SK-N-SH (cell line): Measurements from ENCODE around the gene NOA1. TPM values are rescaled to one million over a fixed set of nuclear protein-coding genes. Genes with fewer than 3 reads are reported as not detected.
A peak's percentile ranks its signal among the peaks of the same experiment; 100 is the strongest.

ENCODE experiments used
- CTCF ChIA-PET: fragments of 300-600, 350-600 bp; formaldehyde crosslinking; extraction: SDS; loops from one replicate; lab custom pipeline; 2021; lab: Yijun Ruan, JAX
- POLR2A ChIA-PET: fragments of 350-600 bp; sonication (Branson Sonifier 250); formaldehyde crosslinking; extraction: SDS; loops from one replicate; lab custom pipeline; 2020; ENCODE audit warnings: antibody characterized with exemption, inconsistent platforms; lab: Yijun Ruan, JAX
- DNase-seq: peaks from one replicate; pipeline ENCODE4 v3.0.0; 2012
- H2AFZ ChIP-seq: fragments of 200-600 bp; sonication (generic); 2 replicates; pipeline ENCODE4 v1.8.1; 2016; ENCODE audit warnings: antibody characterized with exemption, mild to moderate bottlenecking, low read depth
- H3F3A ChIP-seq: fragments of 200-600 bp; sonication (generic); replicated peaks from 2 replicates; pipeline ENCODE3; 2016; ENCODE audit warnings: antibody characterized with exemption, mild to moderate bottlenecking; ENCODE audit not compliant: insufficient read depth
- H3K27ac ChIP-seq, 2 experiments: fragments of 200-500 bp in 1 of 2; fragments of 200-600 bp in 1 of 2; sonication (Bioruptor generic) in 1 of 2; sonication (generic), shearing (Covaris generic) in 1 of 2; 2 replicates each; pipeline versions ENCODE4 v1.5.1 to v1.6.1; 2014 to 2016; ENCODE audit warnings: low read depth in 2 of 2, inconsistent platforms in 1 of 2, low read length in 1 of 2, mild to moderate bottlenecking in 1 of 2, mixed read lengths in 1 of 2
- H3K27me3 ChIP-seq: fragments of 200-600 bp; sonication (generic), shearing (Covaris generic); 2 replicates; pipeline ENCODE4 v1.6.1; 2016; ENCODE audit warnings: mixed run types; ENCODE audit not compliant: insufficient read depth
- H3K36me3 ChIP-seq, 2 experiments: fragments of 200-500 bp in 1 of 2; fragments of 200-600 bp in 1 of 2; sonication (Bioruptor generic) in 1 of 2; sonication (generic) in 1 of 2; replicated peaks in 1 of 2; 2 replicates each; pipeline versions ENCODE3 to v1.5.1; 2014 to 2016; ENCODE audit warnings: low read length in 1 of 2, mild to moderate bottlenecking in 1 of 2; ENCODE audit not compliant: insufficient read depth in 2 of 2, control insufficient read depth in 1 of 2
- H3K4me1 ChIP-seq, 2 experiments: fragments of 200-500 bp in 1 of 2; fragments of 200-600 bp in 1 of 2; sonication (Bioruptor generic) in 1 of 2; sonication (generic), shearing (Covaris generic) in 1 of 2; 2 replicates each; pipeline versions ENCODE4 v1.5.1 to v1.6.1; 2014 to 2016; ENCODE audit warnings: low read depth in 1 of 2, low read length in 1 of 2, mixed run types in 1 of 2; ENCODE audit not compliant: insufficient read depth in 2 of 2, control insufficient read depth in 1 of 2
- H3K4me2 ChIP-seq: fragments of 200-600 bp; sonication (generic), shearing (Covaris generic); 2 replicates; pipeline ENCODE4 v1.6.1; 2017; ENCODE audit warnings: mixed run types
- H3K4me3 ChIP-seq, 2 experiments: fragments of 200-500 bp in 1 of 2; fragments of 200-600 bp in 1 of 2; sonication (Bioruptor generic) in 1 of 2; sonication (generic), shearing (Covaris generic) in 1 of 2; 2 replicates each; pipeline versions ENCODE4 v1.5.1 to v1.8.1; 2014 to 2016; ENCODE audit warnings: low read depth in 2 of 2, inconsistent platforms in 1 of 2, low read length in 1 of 2, mild to moderate bottlenecking in 1 of 2, mixed read lengths in 1 of 2, moderate library complexity in 1 of 2
- H3K79me2 ChIP-seq: fragments of 200-600 bp; sonication (generic); 2 replicates; pipeline ENCODE4 v1.8.1; 2017; ENCODE audit warnings: mild to moderate bottlenecking; ENCODE audit not compliant: insufficient read depth
- H3K9ac ChIP-seq: fragments of 200-600 bp; sonication (generic); 2 replicates; pipeline ENCODE4 v1.6.1; 2017; ENCODE audit warnings: mixed run types
- H3K9me2 ChIP-seq: fragments of 200-600 bp; sonication (generic); 2 replicates; pipeline ENCODE4 v1.6.1; 2017; ENCODE audit warnings: mixed run types
- H3K9me3 ChIP-seq: fragments of 200-600 bp; sonication (generic); 2 replicates; pipeline ENCODE4 v1.6.1; 2017; ENCODE audit warnings: mixed run types, mild to moderate bottlenecking, moderate library complexity
- H4K20me1 ChIP-seq: fragments of 200-600 bp; sonication (generic); 2 replicates; pipeline ENCODE4 v1.6.1; 2017; ENCODE audit warnings: mild to moderate bottlenecking, mixed run types; ENCODE audit not compliant: insufficient read depth
- CHD2 ChIP-seq: fragments of 150-350 bp; IDR thresholded peaks from 2 replicates; pipeline ENCODE4 v1.6.1; 2018; ENCODE audit warnings: low read length; ENCODE audit not compliant: partially characterized antibody
- ELF1 ChIP-seq: IDR thresholded peaks from 2 replicates; pipeline ENCODE4 v1.4.0; 2012
- EP300 ChIP-seq, 2 experiments: IDR thresholded peaks; 2 replicates each; pipeline versions ENCODE4 v1.4.0 to v1.6.1; 2012; ENCODE audit warnings: borderline replicate concordance in 1 of 2, low read depth in 1 of 2, low read length in 1 of 2
- EZH2phosphoT487 ChIP-seq: fragments of 200-600 bp; sonication (generic); IDR thresholded peaks from 2 replicates; pipeline ENCODE4 v1.6.1; 2017; ENCODE audit warnings: low read depth, mixed run types, mild to moderate bottlenecking, antibody characterized with exemption, moderate library complexity, borderline replicate concordance
- FOSL2 ChIP-seq: IDR thresholded peaks from 2 replicates; pipeline ENCODE4 v1.4.0; 2012; ENCODE audit warnings: low read depth, mild to moderate bottlenecking, moderate library complexity, borderline replicate concordance
- GATA2 ChIP-seq: sonication (generic); formaldehyde crosslinking; IDR thresholded peaks from 2 replicates; pipeline ENCODE4 v1.5.0; 2020; ENCODE audit warnings: mild to moderate bottlenecking, missing genetic modification reagents
- MXI1 ChIP-seq: IDR thresholded peaks from 2 replicates; pipeline ENCODE4 v1.6.1; 2012; ENCODE audit warnings: mild to moderate bottlenecking, low read depth, low read length, improper control_type of control experiment
- NFIC ChIP-seq: IDR thresholded peaks from 2 replicates; pipeline ENCODE4 v1.4.0; 2012; ENCODE audit warnings: borderline replicate concordance
- RXRA ChIP-seq: IDR thresholded peaks from 2 replicates; pipeline ENCODE4 v1.4.0; 2012; ENCODE audit warnings: low read depth, mild to moderate bottlenecking, borderline replicate concordance
- TCF12 ChIP-seq: IDR thresholded peaks from 2 replicates; pipeline ENCODE4 v1.4.0; 2012
- WGBS: methylation state at CpG from one replicate; pipeline ENCODE4 v1.1.6; 2017; ENCODE audit warnings: low lambda C conversion rate; 5-methylcytosine and 5-hydroxymethylcytosine counted together
- polyA plus RNA-seq, 3 experiments: library from polyadenylated mRNA; depleted of rRNA; stranded (reverse); fragments of >200 nt; gene quantifications; 2 replicates each; pipeline ENCODE4 v1.2.3, GENCODE V29; 2012
- TF ChIP-seq, protein P1 (sequence below): IDR thresholded peaks from 2 replicates; pipeline ENCODE4 v1.4.0; 2012; ENCODE audit warnings: low read depth
- TF ChIP-seq, protein P2 (sequence below): IDR thresholded peaks from 2 replicates; pipeline ENCODE4 v1.6.1; 2012; ENCODE audit warnings: mild to moderate bottlenecking, low read depth, low read length, moderate library complexity
- TF ChIP-seq, protein P3 (sequence below): fragments of 150-350 bp; IDR thresholded peaks from 2 replicates; pipeline ENCODE4 v1.6.1; 2016; ENCODE audit warnings: mild to moderate bottlenecking, low read depth, low read length

The NOA1 gene
- polyA plus RNA-seq, 1 of the 3 experiments (the other 2 are of a cell fraction) = 11.8 TPM

DNA sequence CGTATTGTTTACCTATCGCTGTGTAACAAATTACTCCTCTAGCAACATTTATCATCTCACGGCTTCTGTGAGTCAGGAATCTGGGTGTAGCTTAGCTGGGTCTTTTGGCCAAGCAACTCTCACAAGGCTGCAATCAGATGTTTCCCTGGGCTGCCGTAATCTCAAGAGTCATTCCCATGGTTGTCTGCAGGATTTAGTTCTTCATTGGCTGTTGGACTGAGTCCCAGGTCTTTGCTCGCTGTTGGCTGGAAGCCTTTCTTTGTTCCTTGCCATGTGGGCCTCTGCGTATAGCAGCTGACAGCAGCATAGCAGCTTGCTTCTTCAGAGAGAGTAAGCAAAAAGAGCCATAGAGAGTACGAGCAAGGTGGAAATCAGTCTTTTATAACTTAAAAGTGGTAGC lies 18.1 kb upstream of the NOA1 start:
- H4K20me1 ChIP-seq = no peaks in the 10 kb centered on the region; the same call in 1 of the 2 replicates
- CTCF ChIA-PET = interaction anchor here (0.6 to 1.2 kb wide), 2 partner anchors 12 to 16 kb away, joined by 3 to 4 read pairs; no protein-coding TSS in a partner anchor
- DNase-seq = no peak
- no peak overlapping the region for H3K9ac ChIP-seq
- H3K27ac ChIP-seq = peak overlapping the region; percentile 34 to 61; a peak in 2 of 4 replicates
- H3K4me2 ChIP-seq = no peak overlapping the region
- no peaks in the 10 kb centered on the region for H3K4me1 ChIP-seq
- POLR2A ChIA-PET = no interaction called here
- H2AFZ ChIP-seq = no peak overlapping the region
- H3F3A ChIP-seq = peaks cover 19% of the 10 kb centered on the region
- 78% methylated on average over 7 of the region's 7 CpGs for WGBS
- TF ChIP-seq MXI1 = peak; percentile 32; the same call in 1 of the 2 replicates
- peak; percentile 19; the same call in 1 of the 2 replicates for TF ChIP-seq TCF12
- TF ChIP-seq EP300 (IDR thresholded peaks at IDR 0.05; ENCODE audit: borderline replicate concordance in 1 of 2, low read depth in 1 of 2, low read length in 1 of 2) = no peak
- TF ChIP-seq, protein P1, sequence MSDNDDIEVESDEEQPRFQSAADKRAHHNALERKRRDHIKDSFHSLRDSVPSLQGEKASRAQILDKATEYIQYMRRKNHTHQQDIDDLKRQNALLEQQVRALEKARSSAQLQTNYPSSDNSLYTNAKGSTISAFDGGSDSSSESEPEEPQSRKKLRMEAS = peak; percentile 67; the same call in 1 of the 2 replicates
- TF ChIP-seq NFIC = peak; percentile 56; the same call in 1 of the 2 replicates
- TF ChIP-seq, all 33 proteins: peak for 4
- Histone ChIP-seq H3K79me2 (peaks cover 80% of the 10 kb centered on the region), H3K27me3 (no peaks in the 10 kb centered on the region), H3K4me3 (no peak overlapping the region), H3K36me3 (peaks cover 70 to 82% of the 10 kb centered on the region in 2 experiments), H3K9me2 (no peaks in the 10 kb centered on the region), H3K9me3 (no peaks in the 10 kb centered on the region)

DNA sequence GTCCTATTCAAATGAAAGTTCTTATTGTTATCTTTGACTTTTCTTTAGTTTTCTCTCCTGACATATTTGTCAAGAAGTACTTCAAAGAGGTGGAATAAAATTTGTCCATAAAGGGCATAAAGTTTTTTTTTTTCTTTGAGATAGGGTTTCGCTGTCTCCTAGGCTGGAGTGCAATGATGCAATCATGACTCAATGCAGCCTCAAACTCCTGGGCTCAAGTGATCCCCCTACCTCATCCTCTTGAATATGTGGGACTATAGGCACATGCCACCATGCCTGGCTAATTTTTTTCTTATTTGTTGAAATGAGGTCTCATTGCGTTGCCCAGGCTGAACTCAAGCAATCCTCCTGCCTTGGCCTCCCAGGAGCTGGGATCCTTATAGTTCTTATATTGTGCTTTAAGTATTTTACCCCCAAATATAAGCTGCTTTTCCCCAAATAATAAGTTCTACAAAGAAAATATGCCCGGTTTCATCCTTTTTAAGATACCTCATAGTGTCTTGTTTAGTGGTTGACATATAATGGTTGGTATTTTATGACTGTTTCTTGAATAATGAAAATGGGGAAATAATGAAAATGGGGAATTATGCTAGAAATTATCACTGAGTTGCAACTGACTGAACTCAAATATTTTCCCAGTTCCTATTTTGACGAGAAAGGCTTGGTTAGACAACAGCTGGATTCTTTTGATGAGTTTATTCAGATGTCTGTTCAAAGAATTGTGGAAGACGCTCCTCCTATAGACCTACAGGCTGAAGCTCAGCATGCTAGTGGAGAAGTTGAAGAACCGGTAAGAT lies 12.9 kb upstream of the NOA1 start:
- Histone ChIP-seq H3K79me2 (peaks cover 96% of the 10 kb centered on the region), H3K4me3 (no peak overlapping the region), H4K20me1 (peaks cover 17% of the 10 kb centered on the region), H3K9me2 (no peaks in the 10 kb centered on the region), H3K4me2 (no peak overlapping the region), H3K36me3 (peaks cover 75 to 88% of the 10 kb centered on the region in 2 experiments), H3K4me1 (0 out of 4 replicates have a peak, but pooled peaks cover 0 to 2% of the 10 kb centered on the region in 2 experiments), H3K9me3 (no peaks in the 10 kb centered on the region), H3F3A (peaks cover 30% of the 10 kb centered on the region), H3K9ac (no peak overlapping the region), H3K27me3 (no peaks in the 10 kb centered on the region), H2AFZ (no peak overlapping the region), H3K27ac (no peak overlapping the region)
- POLR2A ChIA-PET = no interaction called here
- WGBS = 95% methylated on average over 6 of the region's 6 CpGs
- TF ChIP-seq FOSL2 (peak; percentile 31; the same call in 1 of the 2 replicates), RXRA (no peak)
- CTCF ChIA-PET = interaction anchor here (1.1 to 1.4 kb wide), 2 partner anchors 48 to 173 kb away, joined by 3 read pairs; no protein-coding TSS in a partner anchor
- DNase-seq = no peak

DNA sequence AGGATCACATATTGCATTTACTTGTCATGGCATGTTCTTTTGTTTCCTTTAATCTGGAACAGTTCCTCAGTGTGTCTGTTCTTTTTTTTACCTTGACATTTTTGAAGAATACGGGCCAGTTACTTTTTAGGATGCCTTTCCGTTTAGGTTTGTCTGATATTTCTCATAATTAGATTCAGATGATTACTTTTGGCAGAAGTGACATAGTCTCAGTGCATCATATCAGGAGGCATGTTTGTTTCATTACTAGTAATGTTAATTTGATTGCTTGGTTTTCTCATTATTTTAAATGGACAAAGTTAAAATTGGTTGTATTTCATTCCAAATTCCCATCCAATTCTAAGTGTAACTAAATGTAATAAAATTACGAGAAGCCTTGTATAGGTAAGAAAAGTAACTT lies 9.5 kb upstream of the NOA1 start:
- 80% methylated on average over 3 of the region's 3 CpGs for WGBS

More for the DNA sequence above, 9.5 kb upstream of the NOA1 start:
- H3F3A ChIP-seq = peaks cover 25% of the 10 kb centered on the region
- H3K9ac ChIP-seq = no peak overlapping the region
- H3K4me1 ChIP-seq = peaks cover 2 to 4% of the 10 kb centered on the region in 2 experiments; a peak in 3 of 4 replicates
- DNase-seq = no peak
- ChIA-PET POLR2A (no interaction called here), CTCF (no interaction called here)
- H2AFZ ChIP-seq = no peak overlapping the region
- H3K36me3 ChIP-seq = peaks cover 56 to 88% of the 10 kb centered on the region in 2 experiments
- no peaks in the 10 kb centered on the region for H3K9me3 ChIP-seq
- peaks cover 99% of the 10 kb centered on the region for H3K79me2 ChIP-seq
- H3K4me2 ChIP-seq = no peak overlapping the region
- H3K9me2 ChIP-seq = no peaks in the 10 kb centered on the region
- no peaks in the 10 kb centered on the region for H3K27me3 ChIP-seq
- H4K20me1 ChIP-seq = peaks cover 47% of the 10 kb centered on the region
- H3K4me3 ChIP-seq = no peak overlapping the region
- H3K27ac ChIP-seq = peak overlapping the region in 1 of 2 experiments; percentile 67; a peak in 1 of 4 replicates
- TF ChIP-seq ELF1 (no peak), EZH2phosphoT487 (no peak), MXI1 (no peak), RXRA (no peak), GATA2 (no peak), CHD2 (no peak)
- TF ChIP-seq, protein P2, sequence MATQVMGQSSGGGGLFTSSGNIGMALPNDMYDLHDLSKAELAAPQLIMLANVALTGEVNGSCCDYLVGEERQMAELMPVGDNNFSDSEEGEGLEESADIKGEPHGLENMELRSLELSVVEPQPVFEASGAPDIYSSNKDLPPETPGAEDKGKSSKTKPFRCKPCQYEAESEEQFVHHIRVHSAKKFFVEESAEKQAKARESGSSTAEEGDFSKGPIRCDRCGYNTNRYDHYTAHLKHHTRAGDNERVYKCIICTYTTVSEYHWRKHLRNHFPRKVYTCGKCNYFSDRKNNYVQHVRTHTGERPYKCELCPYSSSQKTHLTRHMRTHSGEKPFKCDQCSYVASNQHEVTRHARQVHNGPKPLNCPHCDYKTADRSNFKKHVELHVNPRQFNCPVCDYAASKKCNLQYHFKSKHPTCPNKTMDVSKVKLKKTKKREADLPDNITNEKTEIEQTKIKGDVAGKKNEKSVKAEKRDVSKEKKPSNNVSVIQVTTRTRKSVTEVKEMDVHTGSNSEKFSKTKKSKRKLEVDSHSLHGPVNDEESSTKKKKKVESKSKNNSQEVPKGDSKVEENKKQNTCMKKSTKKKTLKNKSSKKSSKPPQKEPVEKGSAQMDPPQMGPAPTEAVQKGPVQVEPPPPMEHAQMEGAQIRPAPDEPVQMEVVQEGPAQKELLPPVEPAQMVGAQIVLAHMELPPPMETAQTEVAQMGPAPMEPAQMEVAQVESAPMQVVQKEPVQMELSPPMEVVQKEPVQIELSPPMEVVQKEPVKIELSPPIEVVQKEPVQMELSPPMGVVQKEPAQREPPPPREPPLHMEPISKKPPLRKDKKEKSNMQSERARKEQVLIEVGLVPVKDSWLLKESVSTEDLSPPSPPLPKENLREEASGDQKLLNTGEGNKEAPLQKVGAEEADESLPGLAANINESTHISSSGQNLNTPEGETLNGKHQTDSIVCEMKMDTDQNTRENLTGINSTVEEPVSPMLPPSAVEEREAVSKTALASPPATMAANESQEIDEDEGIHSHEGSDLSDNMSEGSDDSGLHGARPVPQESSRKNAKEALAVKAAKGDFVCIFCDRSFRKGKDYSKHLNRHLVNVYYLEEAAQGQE = no peak
- TF ChIP-seq, protein P3, sequence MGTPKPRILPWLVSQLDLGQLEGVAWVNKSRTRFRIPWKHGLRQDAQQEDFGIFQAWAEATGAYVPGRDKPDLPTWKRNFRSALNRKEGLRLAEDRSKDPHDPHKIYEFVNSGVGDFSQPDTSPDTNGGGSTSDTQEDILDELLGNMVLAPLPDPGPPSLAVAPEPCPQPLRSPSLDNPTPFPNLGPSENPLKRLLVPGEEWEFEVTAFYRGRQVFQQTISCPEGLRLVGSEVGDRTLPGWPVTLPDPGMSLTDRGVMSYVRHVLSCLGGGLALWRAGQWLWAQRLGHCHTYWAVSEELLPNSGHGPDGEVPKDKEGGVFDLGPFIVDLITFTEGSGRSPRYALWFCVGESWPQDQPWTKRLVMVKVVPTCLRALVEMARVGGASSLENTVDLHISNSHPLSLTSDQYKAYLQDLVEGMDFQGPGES = no peak
